Natural killer cell (primary cell): ENCODE measurements around the gene IKZF1. TPM values are rescaled to one million over a fixed set of nuclear protein-coding genes. Genes with fewer than 3 reads are reported as not detected.

ENCODE experiments used
- ATAC-seq, 3 donors: fragments of 150-1000 bp in 2 of 3; fragments of 200-7000 bp in 1 of 3; cut with Tn5 transposase; 1 replicate in 1 of 3; 2 replicates in 2 of 3; pipeline ENCODE4 v1.10.0; 2021; ENCODE audit warnings: mild to moderate bottlenecking in 2 of 3, moderate library complexity in 2 of 3
- DNase-seq, 2 donors: peaks; one replicate each; pipeline versions ENCODE4 v3.0.0 to v3.0.0-alpha.2; 2013 to 2021; ENCODE audit warnings: mixed read lengths in 1 of 2
- H3K27ac ChIP-seq: one replicate; pipeline ENCODE4 v1.5.1; 2013; ENCODE audit warnings: mild to moderate bottlenecking, low read length
- H3K27me3 ChIP-seq: one replicate; pipeline ENCODE4 v1.6.1; 2013; ENCODE audit warnings: low read length; ENCODE audit not compliant: control insufficient read depth, insufficient read depth
- H3K36me3 ChIP-seq: one replicate; pipeline ENCODE4 v1.6.1; 2013; ENCODE audit warnings: low read length; ENCODE audit not compliant: control insufficient read depth, insufficient read depth
- H3K4me1 ChIP-seq: one replicate; pipeline ENCODE4 v1.6.1; 2013; ENCODE audit warnings: low read length; ENCODE audit not compliant: control insufficient read depth, insufficient read depth
- H3K4me3 ChIP-seq: one replicate; pipeline ENCODE4 v1.5.1; 2013; ENCODE audit warnings: low read length
- H3K9me3 ChIP-seq: one replicate; pipeline ENCODE4 v1.6.1; 2013; ENCODE audit warnings: low read length; ENCODE audit not compliant: control insufficient read depth, insufficient read depth
- H3K27ac Mint-ChIP-seq, 2 donors: one replicate each; pipeline ENCODE4 v1.8.0; 2022; ENCODE audit warnings: mild to moderate bottlenecking in 2 of 2, mixed read lengths in 2 of 2, moderate library complexity in 1 of 2
- H3K27me3 Mint-ChIP-seq, 2 donors: one replicate each; pipeline ENCODE4 v1.8.0; 2022; ENCODE audit warnings: low read depth in 2 of 2, mixed read lengths in 2 of 2
- H3K36me3 Mint-ChIP-seq: one replicate; pipeline ENCODE4 v1.8.0; 2022; ENCODE audit warnings: mixed read lengths
- H3K4me1 Mint-ChIP-seq, 2 donors: one replicate each; pipeline ENCODE4 v1.8.0; 2022; ENCODE audit warnings: mixed read lengths in 2 of 2
- H3K4me3 Mint-ChIP-seq: one replicate; pipeline ENCODE4 v1.8.0; 2022; ENCODE audit warnings: mild to moderate bottlenecking, moderate library complexity, mixed read lengths
- H3K9me3 Mint-ChIP-seq, 2 donors: one replicate each; pipeline ENCODE4 v1.8.0; 2022; ENCODE audit warnings: mixed read lengths in 2 of 2
- WGBS: methylation state at CpG from one replicate; pipeline ENCODE4 v1.1.7; 2013; ENCODE audit warnings: missing lambda C conversion rate; ENCODE audit not compliant: insufficient coverage; 5-methylcytosine and 5-hydroxymethylcytosine counted together
- intact Hi-C: fragments of 100-400 bp; cut with micrococcal nuclease; formaldehyde crosslinking; loops from one replicate; pipeline ENCODE4 v1.14.2; 2022
- total RNA-seq, 4 donors: library from RNA; stranded (reverse); fragments of 120-200 nt in 1 of 4; gene quantifications; one replicate each; pipeline versions ENCODE4 v1.2.3 to v1.2.4, GENCODE V29; 2013 to 2022
- TF ChIP-seq, protein P1 (sequence below): fragments of 200-600 bp; IDR thresholded peaks from one replicate; pipeline ENCODE4 v1.8.0; 2022; ENCODE audit warnings: antibody characterized with exemption

Gene IKZF1
- total RNA-seq, 3 donors from 2014 or later (not counting 1 experiment from before 2014, with no cell fraction given): 294 to 391 (median 350) TPM

DNA sequence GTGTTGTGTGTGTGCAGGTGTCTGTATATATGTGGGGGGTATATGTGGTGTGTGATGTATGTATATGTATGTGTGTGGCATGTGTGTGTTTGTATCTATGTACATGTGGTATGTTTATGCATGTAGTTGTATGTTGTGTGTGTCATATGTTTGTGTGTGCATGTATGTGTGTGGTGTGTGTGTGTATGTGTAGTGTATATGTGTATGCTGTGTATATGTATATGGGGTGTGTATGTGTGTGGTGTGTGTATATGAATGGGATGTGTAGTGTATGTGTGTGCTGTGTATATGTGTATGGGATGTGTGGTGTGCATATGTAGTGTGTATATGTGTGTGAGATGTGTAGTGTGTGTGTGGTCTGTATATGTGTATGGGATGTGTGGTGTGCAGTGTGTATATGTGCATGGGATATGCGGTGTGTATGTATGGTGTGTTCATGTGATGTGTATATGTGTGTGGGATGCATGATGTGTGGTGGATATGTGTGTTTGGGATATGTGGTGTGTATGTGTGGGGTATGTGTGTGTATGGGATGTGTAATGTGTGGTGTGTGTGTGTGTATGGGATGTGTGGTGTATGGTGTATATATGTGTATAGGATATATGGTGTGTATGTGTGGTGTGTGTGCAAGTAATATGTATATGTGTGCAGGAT lies 30.0 kb downstream of the IKZF1 start:
- H3K4me3 Mint-ChIP-seq: no peak overlapping the region
- peaks cover 19% of the 10 kb centered on the region for H3K36me3 ChIP-seq
- H3K27me3 Mint-ChIP-seq: no peaks in the 10 kb centered on the region
- no peaks in the 10 kb centered on the region for H3K9me3 ChIP-seq
- H3K4me1 Mint-ChIP-seq: peaks cover 34 to 41% of the 10 kb centered on the region in 2 donors
- DNase-seq (no peak), ATAC-seq (no peak)
- TF ChIP-seq, protein P1, sequence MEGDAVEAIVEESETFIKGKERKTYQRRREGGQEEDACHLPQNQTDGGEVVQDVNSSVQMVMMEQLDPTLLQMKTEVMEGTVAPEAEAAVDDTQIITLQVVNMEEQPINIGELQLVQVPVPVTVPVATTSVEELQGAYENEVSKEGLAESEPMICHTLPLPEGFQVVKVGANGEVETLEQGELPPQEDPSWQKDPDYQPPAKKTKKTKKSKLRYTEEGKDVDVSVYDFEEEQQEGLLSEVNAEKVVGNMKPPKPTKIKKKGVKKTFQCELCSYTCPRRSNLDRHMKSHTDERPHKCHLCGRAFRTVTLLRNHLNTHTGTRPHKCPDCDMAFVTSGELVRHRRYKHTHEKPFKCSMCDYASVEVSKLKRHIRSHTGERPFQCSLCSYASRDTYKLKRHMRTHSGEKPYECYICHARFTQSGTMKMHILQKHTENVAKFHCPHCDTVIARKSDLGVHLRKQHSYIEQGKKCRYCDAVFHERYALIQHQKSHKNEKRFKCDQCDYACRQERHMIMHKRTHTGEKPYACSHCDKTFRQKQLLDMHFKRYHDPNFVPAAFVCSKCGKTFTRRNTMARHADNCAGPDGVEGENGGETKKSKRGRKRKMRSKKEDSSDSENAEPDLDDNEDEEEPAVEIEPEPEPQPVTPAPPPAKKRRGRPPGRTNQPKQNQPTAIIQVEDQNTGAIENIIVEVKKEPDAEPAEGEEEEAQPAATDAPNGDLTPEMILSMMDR: no peak
- H3K9me3 Mint-ChIP-seq: no peaks in the 10 kb centered on the region
- H3K36me3 Mint-ChIP-seq: no peaks in the 10 kb centered on the region
- H3K4me3 ChIP-seq: no peak overlapping the region
- intact Hi-C loops: no loop called here
- H3K27ac ChIP-seq: peak overlapping the region; percentile 91
- 93% methylated on average over 1 of the region's 1 CpG for WGBS
- peaks cover 94% of the 10 kb centered on the region for H3K4me1 ChIP-seq
- H3K27ac Mint-ChIP-seq: no peak overlapping the region
- H3K27me3 ChIP-seq: no peaks in the 10 kb centered on the region

DNA sequence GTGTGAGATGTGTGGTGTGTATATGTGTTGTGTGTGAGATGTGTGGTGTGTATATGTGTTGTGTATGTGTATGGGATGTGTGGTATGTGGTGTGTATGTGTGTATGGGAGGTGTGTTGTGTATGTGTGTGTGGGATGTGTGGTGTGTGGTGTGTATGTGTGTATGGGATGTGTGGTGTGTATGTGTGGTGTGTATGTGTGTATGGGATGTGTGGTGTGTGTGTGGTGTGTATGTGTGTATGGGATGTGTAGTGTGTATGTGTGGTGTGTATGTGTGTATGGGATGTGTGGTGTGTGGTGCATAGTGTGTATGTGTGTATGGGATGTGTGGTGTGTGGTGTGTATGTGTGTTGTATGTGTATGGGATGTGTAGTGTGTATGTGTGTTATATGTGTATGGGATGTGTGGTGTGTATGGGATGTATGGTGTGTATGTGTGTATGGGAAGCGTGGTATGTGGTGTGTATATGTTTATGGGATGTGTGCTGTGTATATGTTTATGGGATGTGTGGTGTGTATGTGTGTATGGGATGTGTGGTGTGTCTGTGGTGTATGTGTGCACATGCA lies 30.8 kb downstream of the IKZF1 start:
- no peaks in the 10 kb centered on the region for H3K27me3 Mint-ChIP-seq
- Histone ChIP-seq H3K36me3 (peaks cover 10% of the 10 kb centered on the region), H3K4me3 (no peak overlapping the region), H3K4me1 (peaks cover 94% of the 10 kb centered on the region), H3K27ac (peak overlapping the region; percentile 91), H3K9me3 (no peaks in the 10 kb centered on the region), H3K27me3 (no peaks in the 10 kb centered on the region)
- H3K4me3 Mint-ChIP-seq: no peak overlapping the region
- H3K27ac Mint-ChIP-seq: no peak overlapping the region
- intact Hi-C loops: no loop called here
- TF ChIP-seq, protein P1: no peak
- WGBS: 90% methylated on average over 1 of the region's 1 CpG
- H3K4me1 Mint-ChIP-seq: peaks cover 25 to 39% of the 10 kb centered on the region in 2 donors
- no peak for ATAC-seq
- no peak for DNase-seq
- no peaks in the 10 kb centered on the region for H3K36me3 Mint-ChIP-seq
- H3K9me3 Mint-ChIP-seq: no peaks in the 10 kb centered on the region

DNA sequence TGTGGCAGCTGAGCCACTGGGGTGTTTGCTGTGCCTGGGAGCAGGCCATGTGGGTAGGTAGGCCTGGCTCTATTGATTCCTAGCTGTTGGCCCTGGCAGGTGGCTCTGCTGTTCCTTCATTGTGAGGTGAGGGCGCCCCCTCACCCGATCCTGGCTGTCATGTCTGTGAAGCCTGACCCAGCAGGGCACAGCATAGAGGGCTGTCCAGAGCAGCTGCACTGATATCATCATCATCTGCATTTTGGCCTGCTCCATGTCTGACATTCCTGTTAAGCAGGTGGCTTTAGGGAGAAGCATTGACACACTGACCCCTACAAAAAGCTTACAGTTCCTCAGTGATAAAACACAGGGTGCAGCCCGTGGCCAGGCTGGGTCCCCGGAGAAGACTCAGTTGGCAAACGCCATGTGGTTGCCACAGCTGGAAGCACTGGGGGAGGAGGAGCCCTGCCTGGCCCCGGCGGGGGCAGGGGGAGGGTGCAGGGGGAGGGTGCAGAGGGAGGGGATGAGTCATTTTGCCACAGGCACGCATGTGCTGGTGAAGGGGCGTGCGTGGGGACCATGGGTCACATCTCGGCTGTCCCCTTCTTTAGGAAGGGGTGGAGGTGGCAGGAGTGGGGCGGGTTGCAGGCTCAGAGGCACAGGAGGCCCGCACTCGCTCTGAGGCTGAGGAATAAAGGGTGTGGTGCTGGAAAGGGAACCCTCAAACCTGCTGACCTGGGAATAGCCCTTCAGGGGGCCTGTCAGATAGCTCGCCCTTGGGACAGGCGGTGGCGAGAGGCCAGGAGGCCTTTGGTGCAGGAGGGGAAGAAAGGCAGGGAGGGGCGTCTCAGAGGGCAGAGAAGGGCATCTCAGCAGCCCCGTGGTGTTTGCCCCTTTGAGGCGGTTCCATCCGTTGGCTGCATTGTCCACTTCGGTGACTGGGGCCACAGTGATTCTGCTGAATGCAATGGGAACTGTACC lies 31.6 kb downstream of the IKZF1 start:
- no peaks in the 10 kb centered on the region for H3K9me3 ChIP-seq
- no peak overlapping the region for H3K4me3 Mint-ChIP-seq
- H3K27me3 ChIP-seq: no peaks in the 10 kb centered on the region
- H3K4me1 Mint-ChIP-seq: peaks cover 19 to 39% of the 10 kb centered on the region in 2 donors
- H3K4me1 ChIP-seq: peaks cover 92% of the 10 kb centered on the region
- H3K36me3 Mint-ChIP-seq: no peaks in the 10 kb centered on the region
- ATAC-seq (peak; percentile 74 to 82 (median 74)), DNase-seq (peak; percentile 74 to 87)
- intact Hi-C loops: loop anchor here (2.0 kb wide), 1 partner anchor 15 kb away; no protein-coding TSS in a partner anchor
- H3K36me3 ChIP-seq: peaks cover 4% of the 10 kb centered on the region
- no peaks in the 10 kb centered on the region for H3K27me3 Mint-ChIP-seq
- TF ChIP-seq, protein P1: no peak
- 32% methylated on average over 22 of the region's 22 CpGs for WGBS
- peak overlapping the region; percentile 91 for H3K27ac ChIP-seq
- H3K27ac Mint-ChIP-seq: no peak overlapping the region
- H3K4me3 ChIP-seq: no peak overlapping the region
- H3K9me3 Mint-ChIP-seq: no peaks in the 10 kb centered on the region
